GM19099 (cell line): Measurements from ENCODE around the gene MFSD6L.

Source experiments
- POLR2A ChIP-seq: IDR thresholded peaks from 3 replicates; pipeline ENCODE4 v1.6.1; 2011; ENCODE audit warnings: low read depth; ENCODE audit not compliant: insufficient read length; ENCODE audit errors: extremely low read depth

The MFSD6L gene

DNA sequence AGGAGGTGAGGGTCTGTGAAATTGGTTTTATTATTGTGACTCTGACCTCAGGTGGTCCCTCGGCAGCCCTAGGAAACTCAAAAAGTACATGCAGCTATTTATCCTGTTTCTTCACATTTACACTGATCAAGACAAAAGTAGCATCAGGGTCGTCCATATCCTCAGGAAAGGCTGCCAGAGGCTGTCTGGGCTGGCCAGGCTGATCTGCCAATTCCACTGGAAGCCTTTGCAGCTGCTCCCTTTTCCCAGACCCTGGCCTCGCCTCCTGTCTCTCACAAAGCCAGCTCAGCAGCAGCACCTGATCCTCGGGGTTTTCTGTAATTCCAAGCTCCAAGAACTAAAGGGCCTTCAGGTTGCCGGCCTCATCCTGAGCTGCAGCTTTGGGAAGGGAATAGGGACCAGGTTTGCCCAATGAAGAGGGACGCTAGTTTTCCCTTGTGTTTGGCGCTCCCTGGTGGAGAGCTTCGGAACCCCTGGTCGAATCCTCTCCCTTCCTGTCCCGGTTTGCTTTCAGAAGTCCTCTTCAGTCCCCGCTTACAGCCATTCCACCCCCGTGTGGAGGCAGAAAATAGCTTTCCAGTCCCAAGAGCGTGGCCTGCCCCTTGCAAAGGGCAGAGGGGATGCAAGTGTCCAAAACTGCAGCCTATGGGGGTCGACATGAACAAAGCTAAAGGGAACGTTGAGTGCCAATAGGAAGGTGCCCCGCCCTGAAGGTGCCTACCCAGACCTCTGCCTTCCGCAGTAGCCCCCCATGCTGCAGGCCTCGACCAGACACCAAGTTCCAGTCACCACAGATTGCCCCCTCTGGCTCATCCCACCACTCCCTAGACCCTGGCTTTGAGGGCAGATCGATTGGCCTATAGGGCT lies 13.4 kb downstream of the MFSD6L start:
- TF ChIP-seq POLR2A = no peak

DNA sequence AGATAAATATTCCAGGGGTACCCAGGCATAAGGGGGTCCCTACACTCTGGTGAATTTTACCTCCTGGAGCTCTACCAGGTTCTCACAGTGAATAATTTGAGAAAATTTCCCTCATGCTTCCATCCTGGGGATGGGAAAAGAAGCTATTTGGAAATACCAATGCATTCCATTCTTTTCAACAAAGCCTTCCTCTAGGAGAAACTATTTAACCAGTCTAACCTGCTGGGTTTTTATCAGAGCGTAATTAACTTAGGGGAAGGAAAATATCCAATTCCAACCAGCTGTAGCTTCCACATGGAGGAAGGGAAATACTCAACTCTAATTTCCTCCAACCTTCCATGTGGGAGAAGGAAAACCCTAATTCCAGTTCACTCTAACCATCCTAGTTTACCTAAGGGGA lies 17.0 kb downstream of the MFSD6L start:
- no peak for TF ChIP-seq POLR2A

DNA sequence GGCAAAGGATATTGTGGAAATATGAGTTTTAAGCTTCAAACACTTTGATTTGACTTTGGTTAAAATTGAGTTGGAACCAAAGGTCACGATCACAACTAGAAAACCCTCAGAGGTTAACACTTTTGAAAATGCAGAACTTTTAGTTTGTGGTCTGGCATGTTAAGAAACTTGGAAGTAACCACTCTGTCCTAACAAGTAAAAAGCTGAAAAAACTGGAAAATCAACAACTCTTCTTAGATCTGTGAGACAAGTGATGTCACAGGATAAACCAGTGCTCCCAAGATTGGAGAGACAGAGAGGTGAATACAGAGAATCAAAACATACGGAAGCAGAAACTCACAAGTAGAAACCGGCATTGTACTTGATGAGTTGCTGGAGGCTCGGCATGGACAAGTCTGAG lies 17.4 kb downstream of the MFSD6L start:
- TF ChIP-seq POLR2A = no peak

DNA sequence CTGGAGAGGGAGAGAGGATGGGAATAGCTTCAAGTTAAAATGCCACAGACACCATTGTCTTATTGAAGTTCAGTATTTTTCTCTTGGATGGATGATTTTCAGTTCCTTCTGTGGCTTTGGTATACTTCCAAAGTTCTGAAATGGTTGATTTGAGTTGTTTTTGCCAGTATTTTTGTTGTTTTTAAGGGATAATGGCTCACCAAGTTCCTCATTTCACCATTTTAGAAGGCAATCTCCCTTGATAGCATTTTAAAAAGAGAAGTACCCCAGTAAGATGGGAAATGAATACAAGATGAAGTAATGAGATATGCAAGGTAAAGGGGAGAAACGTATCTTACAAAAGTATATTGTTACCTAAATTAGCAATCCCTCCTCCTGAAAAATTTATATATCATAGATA lies 22.3 kb downstream of the MFSD6L start:
- no peak for TF ChIP-seq POLR2A

DNA sequence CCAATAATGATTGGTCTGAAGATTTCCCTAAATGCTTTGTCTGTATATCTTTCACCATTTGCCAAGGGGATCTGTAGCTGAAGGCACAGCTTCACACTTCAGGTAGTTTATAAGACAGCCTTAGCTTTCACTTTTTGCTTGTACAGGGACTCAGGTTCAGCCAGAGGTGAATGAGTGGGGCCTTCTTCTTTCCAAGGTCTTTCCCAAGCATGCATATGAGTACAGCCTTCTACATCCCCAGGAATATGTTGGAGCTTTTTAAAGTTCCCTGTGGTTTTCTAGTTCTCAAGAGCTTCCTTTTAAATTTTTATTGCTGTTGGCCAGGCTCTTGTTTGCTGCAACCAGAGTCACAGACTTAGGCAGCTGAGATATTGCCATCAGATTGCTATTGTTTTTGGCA lies 22.9 kb downstream of the MFSD6L start:
- no peak for TF ChIP-seq POLR2A

DNA sequence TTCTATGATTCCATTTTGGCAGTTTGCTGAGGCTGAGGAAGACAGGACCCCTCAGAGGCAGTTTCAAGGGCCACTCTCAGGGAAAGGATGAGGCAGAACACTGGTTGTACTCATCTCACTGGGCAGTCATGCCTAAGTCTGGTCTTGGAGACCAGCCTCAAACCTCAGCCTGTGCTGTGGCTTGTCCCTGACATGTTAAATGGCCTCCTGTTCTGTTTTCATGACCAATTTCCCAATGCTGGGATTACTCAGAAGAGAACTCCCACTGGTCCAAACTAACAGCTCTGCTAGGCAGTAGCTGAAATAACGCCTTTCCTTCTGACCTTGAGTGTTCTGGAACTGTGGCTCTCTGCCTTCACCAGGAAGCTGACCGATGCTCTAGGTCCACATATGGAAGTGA lies 32.4 kb downstream of the MFSD6L start:
- TF ChIP-seq POLR2A = no peak

DNA sequence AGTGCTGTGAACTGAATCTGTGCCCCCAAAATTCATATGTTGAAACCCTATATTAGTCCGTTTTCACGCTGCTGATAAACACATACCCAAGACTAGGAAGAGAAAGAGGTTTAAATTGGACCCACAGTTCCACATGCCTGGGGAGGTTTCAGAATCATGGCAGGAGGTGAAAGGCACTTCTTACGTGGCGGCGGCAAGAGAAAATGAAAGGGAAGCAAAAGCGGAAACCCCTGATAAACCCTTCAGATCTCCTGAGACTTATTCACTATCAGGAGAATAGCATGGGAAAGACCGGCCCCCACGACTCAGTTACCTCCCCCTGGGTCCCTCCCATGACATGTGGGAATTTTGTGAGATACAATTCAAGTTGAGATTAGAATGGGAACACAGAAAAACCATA lies 37.2 kb downstream of the MFSD6L start:
- TF ChIP-seq POLR2A = no peak

DNA sequence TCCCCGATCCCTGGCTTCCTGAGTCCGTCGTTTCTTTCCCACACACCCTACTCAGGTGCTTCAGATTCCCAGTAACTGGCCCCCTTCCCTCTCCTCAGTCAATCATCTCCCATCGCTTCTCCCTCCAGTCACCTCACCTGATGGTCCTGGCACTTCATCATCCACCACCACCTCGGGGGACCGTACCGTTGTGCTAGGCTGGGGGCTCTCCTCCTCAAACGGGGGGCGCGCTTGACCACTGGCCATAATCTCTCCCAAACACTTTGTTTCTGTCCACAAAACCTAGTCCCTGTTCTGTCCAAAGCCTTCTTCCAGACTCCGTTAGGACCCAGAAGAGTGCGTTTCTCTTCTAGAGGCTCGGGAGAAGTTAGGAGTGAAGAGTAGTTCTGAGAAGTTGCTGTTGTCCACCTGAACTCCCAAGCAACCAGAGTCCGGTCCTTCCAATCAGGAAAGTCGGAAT lies 41.0 kb downstream of the MFSD6L start, which contains the start of gene SPDYE4:
SPDYE4 (minus strand) TSS at position 410 of the 460 bp plus-strand sequence; CDS start at position 246, 164 bp downstream.
- TF ChIP-seq POLR2A = no peak

DNA sequence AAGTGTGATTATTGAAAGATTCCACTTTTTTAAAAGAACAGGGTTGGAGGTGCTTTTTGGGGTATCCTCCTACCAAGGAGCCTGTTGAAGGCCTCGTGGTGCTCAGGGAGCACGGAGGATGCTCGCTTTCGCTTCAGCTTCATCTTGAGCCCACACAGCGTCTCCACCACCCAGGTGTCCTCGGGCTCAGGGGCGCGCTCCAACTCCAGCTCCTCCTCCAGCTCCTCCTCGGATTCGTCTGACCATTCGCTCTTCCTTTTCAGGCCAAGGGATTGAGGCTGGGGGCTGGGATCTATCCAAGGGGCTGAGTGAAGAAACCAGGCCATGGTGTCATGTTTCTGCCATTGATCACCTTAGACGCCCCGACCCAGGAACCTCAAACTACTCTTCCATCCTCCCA lies 42.0 kb downstream of the MFSD6L start:
- TF ChIP-seq POLR2A = no peak

DNA sequence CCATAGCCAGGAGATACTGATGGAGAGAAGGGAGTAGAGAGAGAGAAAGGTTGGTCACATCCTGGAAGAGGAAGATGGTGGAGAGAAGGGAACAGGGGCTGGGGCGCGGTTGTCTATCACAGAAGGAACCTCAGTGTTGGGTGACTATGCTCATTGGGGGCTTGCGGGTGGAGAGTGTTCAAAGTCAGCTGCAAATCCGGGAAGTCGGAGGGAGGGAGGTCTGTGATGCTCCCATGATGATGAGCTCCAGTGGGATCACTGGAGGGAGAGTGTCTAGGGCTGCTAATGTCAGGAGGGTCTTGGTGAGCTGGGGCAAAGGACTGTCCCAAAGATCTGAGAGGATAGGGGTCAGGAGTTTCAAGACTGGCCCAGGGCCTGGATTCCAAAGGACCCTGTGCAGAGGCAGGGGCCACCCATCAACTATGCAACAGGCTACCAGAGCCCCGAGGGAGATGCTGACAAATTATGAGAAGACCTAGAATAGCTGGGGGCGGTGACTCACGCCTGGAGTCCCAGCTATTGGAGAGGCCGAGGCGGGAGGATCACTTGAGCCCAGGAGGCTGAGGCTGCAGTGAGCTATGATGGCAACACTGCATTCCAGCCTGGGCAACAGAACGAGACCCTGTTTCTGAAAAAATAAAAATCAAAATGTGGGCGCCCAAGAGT lies 43.4 kb downstream of the MFSD6L start:
- no peak for TF ChIP-seq POLR2A

DNA sequence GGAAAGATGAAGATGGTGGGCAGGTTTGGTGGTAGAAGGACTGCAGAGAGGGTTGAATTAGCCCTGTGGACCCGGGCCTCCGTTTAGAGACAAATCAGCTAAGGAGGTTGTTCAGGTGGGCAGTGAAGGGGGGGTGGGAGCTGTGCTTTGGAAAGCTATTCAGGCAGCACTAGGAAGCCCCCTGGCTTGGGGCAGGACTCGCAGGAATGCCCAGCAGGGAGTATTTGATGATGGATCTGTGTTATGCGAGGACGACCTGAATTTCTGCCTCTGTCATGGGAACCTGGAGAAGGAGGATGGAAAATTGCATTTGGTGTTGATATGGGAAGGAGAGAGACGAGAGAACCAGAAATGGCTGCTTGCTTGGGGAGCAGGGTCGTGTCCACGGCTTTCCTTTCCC lies 44.3 kb downstream of the MFSD6L start:
- TF ChIP-seq POLR2A = no peak

DNA sequence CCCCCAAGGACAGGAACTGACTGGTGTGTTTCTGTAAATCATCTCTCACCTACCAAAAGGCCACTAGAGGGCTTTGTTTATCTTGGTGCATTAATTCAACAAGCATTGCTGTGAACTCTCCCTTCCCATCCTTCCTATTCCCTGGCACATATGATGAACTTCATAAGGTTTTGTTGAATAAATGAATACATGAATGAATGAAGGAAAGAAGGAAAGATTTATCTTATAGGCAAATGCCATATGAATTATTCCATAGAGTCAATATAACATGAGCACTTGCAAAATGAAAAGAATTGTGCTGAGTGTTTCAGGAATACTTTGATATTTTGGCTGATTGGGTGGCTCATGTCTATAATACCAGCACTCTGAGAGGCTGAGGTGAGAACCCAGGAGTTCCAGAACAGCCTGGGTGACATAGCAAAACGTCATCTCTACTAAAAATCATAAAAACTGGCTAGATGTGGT lies 45.2 kb downstream of the MFSD6L start:
- no peak for TF ChIP-seq POLR2A

DNA sequence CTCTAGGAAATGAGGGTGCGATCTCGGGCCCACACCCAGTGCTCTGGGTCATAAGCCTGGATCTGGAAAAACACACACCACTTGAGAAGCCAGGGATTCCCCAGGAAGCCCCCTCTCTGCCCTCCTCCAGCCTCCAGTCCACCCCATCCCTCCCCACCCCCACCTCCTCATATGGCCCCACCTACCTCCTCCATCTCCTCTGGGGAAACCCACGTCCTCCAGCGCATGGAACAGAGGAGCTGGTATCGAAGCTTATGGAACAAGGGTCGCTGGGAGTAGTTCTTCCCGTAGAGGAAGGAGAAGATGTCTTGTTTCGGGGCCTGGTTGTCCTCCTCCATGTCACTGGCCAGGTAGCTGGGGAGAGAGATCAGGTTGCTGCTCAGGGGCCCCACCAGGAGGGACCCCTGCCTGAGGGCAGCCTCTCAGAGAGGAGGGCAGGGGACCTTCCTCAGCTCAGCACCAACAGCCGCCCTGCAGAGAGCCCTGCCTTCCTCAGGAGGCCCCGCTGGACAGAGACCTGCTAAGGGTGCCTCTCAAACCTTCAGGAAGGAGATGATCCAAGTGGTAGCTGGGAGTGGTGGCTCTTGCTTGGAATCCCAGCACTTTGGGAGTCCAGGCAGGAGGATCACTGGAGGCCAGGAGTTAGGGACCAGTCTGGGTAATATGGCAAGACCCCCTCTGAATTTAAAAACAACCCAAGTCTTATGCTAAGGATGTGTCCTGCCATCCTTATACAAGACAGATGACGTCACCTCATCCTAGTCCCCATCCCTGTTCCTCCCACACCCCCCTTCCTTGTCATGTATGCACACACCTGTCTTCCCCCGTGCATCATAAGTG lies 45.8 kb downstream of the MFSD6L start:
- no peak for TF ChIP-seq POLR2A

DNA sequence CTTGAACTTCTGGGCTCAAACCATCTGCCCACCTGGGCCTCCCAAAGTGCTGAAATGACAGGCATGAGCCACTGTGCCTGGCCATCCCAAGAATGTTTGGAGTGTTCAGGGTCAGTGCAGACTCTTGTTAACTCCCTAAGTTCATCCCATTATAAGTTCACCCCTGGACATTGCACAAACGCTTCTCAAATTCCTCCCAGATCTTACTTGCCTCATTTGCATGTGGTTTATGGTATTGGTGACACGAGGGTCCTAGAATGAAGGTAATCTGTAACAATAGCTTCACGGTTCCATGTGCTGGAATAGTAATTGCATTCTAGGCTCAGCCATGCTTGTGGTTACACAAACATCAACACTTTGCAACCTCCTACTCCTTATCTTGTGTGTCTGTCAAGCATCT lies 49.5 kb downstream of the MFSD6L start:
- TF ChIP-seq POLR2A = no peak

DNA sequence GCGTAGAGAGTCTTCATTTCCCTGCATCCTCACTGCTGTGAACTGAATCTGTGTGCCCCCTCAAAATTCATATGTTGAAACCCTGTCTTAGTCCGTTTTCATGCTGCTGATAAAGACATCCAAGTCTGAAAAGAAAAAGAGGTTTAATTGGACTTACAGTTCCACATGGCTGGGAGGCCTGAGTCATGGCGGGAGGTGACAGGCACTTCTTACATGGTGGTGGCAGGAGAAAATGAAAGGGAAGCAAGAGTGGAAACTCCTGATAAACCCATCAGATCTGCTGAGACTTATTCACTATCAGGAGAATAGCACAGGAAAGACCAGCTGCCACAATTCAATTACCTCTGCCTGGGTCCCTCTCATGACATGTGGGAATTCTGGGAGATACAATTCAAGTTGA lies 51.4 kb downstream of the MFSD6L start:
- no peak for TF ChIP-seq POLR2A
